IPS-18a (cell line): ENCODE measurements around the gene LIMD2.

Source experiments
- H3K27ac ChIP-seq: one replicate; pipeline ENCODE4 v1.5.1; 2013; ENCODE audit warnings: low read length
- H3K27me3 ChIP-seq: one replicate; pipeline ENCODE4 v1.6.1; 2013; ENCODE audit warnings: mild to moderate bottlenecking, low read length; ENCODE audit not compliant: control insufficient read depth, insufficient read depth
- H3K36me3 ChIP-seq: one replicate; pipeline ENCODE4 v1.6.1; 2013; ENCODE audit warnings: low read depth, low read length; ENCODE audit not compliant: control insufficient read depth
- H3K4me1 ChIP-seq: one replicate; pipeline ENCODE4 v1.6.1; 2013; ENCODE audit warnings: low read depth, low read length; ENCODE audit not compliant: control insufficient read depth
- H3K4me3 ChIP-seq: one replicate; pipeline ENCODE4 v1.5.1; 2013; ENCODE audit warnings: low read length
- H3K9ac ChIP-seq: one replicate; pipeline ENCODE4 v1.6.1; 2013; ENCODE audit warnings: mild to moderate bottlenecking, low read length, moderate library complexity
- H3K9me3 ChIP-seq: one replicate; pipeline ENCODE4 v1.6.1; 2013; ENCODE audit warnings: low read depth, low read length; ENCODE audit not compliant: control insufficient read depth

The LIMD2 gene

DNA sequence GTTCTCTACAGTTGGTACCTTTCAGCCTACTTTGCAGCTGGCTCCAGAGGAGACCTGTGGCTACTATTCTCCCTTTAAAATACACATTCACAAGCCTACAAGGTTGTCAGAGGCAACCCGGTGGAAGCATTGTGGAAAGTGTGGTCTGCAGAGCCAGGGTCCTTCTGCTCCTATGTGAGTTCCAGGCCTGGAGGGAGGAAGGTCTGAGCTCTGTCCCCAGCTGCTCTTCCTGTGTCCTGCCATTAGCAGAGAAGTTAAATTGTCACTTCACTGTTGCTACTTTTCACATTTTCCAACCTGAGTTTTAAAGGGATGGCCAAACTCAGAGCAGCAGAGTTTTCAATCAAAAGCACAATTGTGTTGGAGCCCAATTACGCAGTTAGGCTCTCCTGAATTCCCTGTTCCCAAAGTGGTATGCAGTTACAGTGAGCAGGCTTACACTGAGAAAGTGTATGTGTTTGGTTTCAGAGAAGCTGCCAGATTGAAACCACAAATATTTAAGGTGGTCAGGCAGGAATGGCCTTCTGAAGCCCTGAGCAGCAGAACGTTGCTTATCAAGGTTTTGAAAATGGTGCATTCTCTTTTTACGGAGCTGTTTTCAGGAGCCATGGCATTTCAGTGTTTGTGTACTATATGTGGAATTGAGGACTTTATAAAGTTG is 52.7 kb downstream of the LIMD2 start:
- no peak overlapping the region for H3K27ac ChIP-seq
- H3K4me1 ChIP-seq = peaks cover 15% of the 10 kb centered on the region
- no peak overlapping the region for H3K4me3 ChIP-seq
- H3K36me3 ChIP-seq = no peaks in the 10 kb centered on the region
- H3K9ac ChIP-seq = no peak overlapping the region
- H3K9me3 ChIP-seq = no peaks in the 10 kb centered on the region
- no peaks in the 10 kb centered on the region for H3K27me3 ChIP-seq

DNA sequence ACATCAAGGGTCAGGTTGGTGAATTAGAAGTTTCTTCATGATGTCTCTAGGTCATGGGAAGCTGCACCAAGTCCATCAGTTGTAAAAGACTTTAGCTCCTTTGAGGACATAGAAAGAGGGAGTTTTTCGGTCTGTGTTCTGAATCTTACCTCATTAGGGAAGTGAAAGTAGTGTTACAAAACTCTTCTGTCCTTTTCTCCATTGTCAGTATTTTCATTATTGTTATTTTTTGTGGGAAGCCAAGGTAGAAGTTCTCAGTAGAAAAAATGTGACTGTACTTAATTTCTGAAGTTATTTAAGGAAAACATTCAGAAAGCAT is 53.5 kb downstream of the LIMD2 start:
- H3K36me3 ChIP-seq = no peaks in the 10 kb centered on the region
- H3K9ac ChIP-seq = no peak overlapping the region
- no peak overlapping the region for H3K27ac ChIP-seq
- H3K27me3 ChIP-seq = no peaks in the 10 kb centered on the region
- no peak overlapping the region for H3K4me3 ChIP-seq
- peaks cover 15% of the 10 kb centered on the region for H3K4me1 ChIP-seq
- H3K9me3 ChIP-seq = no peaks in the 10 kb centered on the region
